OCI-LY1 (cell line): ENCODE data around the gene PRH2.

Source experiments
- EZH2 ChIP-seq: fragments of 200-600 bp; sonication (generic), shearing (Covaris generic); IDR thresholded peaks from 2 replicates; pipeline ENCODE4 v1.8.0; 2017; ENCODE audit warnings: borderline replicate concordance, mixed run types, mild to moderate bottlenecking, antibody characterized with exemption, low read length, moderate library complexity, mixed read lengths
- TF ChIP-seq, protein P1 (sequence below): fragments of 200-600 bp; sonication (generic), shearing (Covaris generic); IDR thresholded peaks from 2 replicates; pipeline ENCODE4 v1.5.1; 2017; ENCODE audit warnings: mild to moderate bottlenecking, antibody characterized with exemption, low read length, moderate library complexity, mixed read lengths

- TF ChIP-seq, protein P1, sequence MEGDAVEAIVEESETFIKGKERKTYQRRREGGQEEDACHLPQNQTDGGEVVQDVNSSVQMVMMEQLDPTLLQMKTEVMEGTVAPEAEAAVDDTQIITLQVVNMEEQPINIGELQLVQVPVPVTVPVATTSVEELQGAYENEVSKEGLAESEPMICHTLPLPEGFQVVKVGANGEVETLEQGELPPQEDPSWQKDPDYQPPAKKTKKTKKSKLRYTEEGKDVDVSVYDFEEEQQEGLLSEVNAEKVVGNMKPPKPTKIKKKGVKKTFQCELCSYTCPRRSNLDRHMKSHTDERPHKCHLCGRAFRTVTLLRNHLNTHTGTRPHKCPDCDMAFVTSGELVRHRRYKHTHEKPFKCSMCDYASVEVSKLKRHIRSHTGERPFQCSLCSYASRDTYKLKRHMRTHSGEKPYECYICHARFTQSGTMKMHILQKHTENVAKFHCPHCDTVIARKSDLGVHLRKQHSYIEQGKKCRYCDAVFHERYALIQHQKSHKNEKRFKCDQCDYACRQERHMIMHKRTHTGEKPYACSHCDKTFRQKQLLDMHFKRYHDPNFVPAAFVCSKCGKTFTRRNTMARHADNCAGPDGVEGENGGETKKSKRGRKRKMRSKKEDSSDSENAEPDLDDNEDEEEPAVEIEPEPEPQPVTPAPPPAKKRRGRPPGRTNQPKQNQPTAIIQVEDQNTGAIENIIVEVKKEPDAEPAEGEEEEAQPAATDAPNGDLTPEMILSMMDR, result no peak
- no peak for TF ChIP-seq EZH2
Observed at GRCh38 chr12:10900530-10900929, 28.5 kb upstream of the PRH2 start.
